ENCODE results near the gene SGTA.
"Not testable (repeated sequence)": the region's sequence is repeated elsewhere in the genome, so short reads cannot be mapped to it uniquely, and the experiment has no call there.

The SGTA gene

DNA sequence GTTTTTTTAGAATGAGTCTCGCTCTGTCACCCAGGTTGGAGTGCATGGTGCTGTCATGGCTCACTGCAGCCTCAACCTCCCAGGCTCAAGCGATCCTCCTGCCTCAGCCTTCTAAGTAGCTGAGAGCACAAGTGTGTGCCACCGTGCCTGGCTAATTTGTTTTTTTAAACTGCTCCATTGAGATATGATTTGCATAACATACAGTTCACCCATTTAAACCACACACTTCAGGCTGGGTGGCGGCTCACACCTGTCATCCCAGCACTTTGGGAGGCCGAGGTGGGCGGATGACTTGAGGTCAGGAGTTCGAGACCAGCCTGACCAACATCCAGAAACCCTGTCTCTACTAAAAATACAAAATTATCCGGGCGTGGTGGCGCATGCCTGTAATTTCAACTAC is 9.6 kb upstream of the SGTA start:
- DNase-seq = not testable (repeated sequence)

DNA sequence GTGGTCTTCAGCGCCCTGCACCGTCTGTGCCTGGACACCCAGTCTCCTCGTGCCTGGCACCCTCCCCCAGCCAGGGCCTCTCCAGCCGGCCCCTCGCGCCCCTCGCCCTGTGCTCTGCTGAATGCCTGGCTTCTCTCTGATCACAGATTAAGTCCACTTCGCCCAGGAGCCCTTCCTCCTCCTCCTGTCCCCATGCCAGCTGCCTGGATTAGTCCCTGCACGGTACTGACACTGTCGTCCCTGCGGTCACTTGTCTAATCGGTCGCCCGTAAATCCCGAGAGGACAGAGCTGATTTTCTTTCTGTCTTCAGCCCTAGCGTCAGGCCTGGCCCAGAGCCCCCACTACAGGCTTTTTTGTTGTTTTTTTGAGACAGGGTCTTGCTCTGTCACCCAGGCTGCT is 8.8 kb upstream of the SGTA start:
- no peak for DNase-seq

DNA sequence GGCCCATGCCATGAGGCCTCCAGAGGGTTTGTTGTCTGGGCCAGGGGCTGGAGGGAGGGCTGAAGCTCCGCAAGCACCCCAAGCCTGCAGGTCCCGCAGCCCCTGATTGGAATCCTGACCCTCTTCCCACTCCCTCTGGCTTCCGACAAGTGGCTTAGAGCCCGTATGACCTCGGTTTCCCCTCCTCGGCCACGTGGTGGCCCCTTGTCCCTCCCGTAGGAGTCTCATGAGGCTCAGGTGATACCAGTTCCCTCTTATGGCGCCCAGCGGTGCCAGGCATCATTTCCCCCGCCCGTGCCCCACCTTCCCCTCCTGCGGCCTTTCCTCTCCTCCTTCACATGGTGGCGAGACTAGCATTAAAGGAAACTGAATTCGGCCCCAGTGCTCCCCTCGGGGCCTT is 8.4 kb upstream of the SGTA start:
- DNase-seq = no peak

DNA sequence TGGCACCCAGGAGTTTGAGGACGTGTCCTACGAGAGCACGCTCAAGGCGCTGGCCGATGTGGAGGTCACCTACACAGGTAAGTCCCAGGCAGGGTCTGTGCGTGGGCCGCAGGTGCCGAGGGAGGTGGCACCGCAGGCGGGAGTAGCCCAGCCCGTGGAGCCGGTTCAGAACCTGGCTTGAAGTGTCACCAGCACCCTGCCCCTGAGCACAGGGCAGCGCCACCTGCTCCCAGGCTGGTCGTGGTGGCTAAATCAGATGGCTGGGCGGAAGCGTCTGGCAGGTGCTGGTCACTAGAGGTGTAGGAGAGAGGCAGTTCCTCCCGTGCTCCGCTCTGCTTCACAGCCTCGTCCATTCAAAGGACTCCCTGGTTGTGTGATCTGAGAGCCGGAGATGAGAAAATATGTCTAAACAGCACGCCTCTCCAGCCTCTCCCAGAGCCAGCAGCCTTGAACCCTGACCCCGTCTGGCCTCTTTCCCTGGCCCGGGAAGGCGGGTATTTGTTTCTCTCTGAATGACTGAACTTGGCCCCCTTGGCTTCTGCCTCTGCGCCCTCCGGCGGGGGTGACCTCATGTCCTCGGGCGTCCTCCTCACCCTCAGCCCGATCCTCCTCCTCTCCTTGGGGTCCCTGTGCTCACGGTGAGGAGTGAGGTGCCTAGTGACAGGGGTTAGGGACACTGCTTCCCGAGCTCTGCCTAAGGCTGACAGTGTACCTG is 7.6 kb upstream of the SGTA start:
- no peak for DNase-seq

DNA sequence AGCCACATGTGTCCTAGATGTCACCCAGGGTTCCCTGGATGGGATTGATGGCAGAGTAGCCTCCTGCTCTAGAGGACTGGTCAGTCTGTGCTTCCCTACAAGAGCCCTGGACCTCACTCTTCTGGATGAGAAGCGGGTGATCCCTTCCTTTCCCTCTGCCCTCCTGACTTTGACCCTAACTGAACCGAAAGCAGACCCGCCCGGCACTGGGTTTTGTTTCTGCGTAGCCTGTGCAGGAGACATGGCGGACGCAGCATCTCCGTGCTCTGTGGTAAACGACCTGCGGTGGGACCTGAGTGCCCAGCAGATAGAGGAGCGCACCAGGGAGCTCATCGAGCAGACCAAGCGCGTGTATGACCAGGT is 7.1 kb upstream of the SGTA start:
- no peak for DNase-seq

DNA sequence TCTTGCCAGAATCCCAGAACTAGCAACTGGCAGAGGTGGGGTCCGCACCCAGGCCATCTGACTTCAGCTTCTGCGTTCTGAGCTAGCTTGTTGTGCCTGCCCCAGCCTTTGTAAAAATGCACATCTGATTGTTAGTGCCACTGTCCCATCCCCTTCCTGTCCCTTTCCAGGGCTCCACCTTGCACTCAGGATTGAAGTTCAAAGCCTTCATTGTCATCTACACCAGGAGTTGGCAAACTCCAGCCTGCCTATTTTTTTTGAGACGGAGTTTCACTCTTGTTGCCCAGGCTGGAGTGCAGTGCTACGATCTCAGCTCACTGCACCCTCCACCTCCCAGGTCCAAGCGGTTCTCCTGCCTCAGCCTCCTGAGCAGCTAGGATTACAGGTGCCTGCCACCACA is 5.2 kb upstream of the SGTA start:
- no peak for DNase-seq

DNA sequence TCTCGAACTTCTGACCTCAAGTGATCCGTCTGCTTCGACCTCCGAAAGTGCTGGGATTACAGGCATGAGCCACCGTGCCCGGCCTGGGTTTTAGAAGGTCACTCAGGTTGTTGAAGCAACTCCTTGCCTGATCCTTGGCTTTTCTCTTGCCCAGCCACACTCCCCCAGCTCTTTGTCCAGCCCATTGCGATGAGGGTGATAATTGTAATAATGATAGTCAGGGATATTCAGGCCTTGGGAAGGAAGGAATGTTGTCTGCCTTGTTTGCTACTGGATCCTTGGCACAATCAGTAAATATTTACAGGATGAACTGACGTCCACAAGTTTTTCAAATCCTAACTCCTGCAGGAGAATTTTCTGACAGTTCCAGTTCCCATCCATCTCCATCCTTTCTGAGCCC is 4.0 kb upstream of the SGTA start:
- no peak for DNase-seq

DNA sequence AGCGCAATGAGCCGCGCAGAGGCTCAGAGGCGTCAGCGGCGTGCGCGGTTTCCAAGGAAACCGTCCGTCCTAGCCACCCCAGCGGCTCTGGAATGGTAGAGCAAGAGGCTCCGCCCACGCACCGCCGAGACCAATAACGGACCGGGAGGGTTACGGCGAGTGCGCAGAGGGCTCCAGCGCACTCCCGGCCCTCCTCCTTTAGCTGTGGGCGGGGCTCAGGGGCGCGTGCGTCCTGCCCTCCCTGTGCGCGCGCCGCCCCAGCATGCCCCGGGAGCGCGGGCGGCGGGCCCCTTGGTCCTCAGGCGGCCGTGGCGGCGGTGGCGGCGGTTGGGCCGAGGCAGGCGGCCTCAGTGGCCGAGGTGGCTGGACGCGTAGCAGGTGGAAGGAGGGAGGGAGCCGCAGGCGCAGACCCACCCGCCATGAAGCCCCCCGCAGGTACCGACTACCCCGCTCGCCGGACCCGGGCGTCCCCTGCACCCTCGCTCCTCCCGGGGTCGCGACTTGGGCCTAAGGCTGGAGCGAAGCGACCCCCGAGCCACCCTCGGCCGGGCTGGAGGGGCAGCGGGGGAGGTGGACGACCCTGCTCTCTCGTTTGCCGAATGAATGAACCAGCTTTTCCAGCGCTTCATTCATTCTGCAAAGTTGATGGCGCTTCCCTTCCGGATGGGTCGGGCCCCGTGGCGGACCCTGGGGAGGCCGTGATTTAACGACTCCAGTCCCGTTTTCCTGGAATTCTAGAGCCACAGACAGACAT is 2.3 kb upstream of the SGTA start, which contains the start of gene THOP1:
Gene THOP1 (plus strand): TSS at position 260 of the 754 bp plus-strand sequence. CDS start 160 bp downstream, at position 420.
- peak; percentile 100 for DNase-seq

DNA sequence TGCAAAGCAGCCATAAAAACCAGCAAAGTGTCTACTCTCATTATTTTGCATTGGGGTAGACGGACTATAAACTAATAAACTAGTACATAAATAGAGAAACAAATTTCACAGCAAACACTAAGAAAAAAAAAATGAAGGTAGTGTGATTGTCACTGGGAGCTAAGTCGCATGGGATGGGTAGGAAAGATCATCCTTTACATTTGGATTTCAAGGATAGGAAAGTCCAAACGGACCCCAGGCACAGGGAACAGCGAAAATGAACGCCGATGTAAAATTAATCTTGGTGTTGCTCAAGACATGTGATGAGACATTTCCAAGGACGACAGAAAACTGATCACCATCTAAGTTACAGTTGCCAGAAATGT is 690 bp upstream of the SGTA start:
- DNase-seq = no peak

DNA sequence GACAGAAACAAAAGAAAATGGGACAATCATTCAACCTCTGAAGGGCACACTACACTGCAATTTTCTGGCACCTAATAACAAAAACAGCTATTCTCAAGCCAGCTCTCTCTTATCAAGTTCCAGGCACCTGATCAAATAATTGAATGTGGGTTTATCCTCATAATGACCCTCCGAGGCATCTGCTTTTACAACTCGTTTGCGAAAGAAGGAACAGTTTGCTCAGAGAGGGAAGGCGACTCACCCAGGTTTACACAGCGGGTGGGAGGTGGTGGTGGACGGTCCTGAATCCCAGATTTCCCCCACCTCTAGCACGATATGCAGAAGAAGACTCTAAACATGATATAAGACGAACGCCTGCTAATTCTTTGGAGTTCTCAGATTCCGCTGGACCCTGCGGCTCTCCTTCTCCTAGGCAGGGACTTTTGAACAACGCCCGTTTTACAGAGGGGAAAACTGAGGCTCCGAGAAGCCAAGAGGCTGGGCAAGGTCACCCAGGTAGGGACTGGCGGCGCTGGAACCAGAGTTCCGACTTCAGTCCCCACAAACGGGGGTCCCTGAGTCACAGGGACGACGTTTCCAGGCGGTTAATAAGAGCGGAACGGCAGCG is 641 bp downstream of the SGTA start:
- DNase-seq = no peak

DNA sequence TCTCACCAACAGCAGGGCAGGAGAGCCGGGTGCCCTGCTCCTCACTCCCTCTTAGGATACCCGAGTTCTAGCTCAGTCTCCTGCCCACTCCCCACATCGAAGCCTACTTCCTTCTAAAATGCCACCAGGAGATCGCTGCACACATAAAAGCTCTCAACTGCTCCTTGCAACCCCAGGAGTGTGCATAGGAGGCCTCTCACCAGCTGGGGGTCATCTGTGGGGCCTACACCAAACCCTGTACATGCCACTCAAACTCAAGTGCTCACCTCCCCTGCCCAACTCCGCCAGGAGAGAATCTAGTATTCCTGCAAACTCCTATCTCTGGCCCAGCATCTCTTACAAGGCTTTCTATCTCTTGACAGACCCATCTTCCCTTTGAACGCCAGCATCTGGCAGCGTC is 2.8 kb downstream of the SGTA start:
- no peak for DNase-seq

DNA sequence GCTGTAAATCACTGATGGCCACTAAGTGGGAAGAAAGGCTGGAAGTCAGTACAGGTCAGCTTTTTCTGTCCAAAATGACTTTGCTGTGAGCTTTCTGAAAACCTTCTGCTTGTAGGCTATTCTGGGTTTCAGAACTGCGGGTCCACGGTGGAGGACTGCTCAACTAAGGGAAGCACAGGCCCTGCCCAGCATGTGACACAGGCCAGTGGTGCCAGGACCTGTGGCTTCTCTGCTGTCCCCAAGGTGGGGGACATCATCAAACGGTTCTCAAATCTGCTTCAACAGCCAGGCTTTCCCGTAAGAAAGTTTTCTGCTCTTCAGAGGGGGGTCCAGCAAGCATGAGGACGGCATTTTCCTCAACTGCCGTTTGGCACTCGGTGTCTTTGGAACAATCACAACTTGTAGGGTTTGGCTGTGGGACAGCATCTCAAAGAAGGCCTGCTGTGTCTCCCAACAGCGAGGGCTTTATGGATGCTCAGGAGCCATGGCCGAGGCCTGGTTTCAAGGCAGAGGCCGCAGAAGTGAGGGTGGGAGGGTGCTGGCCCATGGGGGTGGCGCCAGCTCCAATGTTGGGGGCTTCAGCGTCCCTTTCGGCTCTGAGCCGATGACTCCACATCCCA is 3.8 kb downstream of the SGTA start:
- no peak for DNase-seq

DNA sequence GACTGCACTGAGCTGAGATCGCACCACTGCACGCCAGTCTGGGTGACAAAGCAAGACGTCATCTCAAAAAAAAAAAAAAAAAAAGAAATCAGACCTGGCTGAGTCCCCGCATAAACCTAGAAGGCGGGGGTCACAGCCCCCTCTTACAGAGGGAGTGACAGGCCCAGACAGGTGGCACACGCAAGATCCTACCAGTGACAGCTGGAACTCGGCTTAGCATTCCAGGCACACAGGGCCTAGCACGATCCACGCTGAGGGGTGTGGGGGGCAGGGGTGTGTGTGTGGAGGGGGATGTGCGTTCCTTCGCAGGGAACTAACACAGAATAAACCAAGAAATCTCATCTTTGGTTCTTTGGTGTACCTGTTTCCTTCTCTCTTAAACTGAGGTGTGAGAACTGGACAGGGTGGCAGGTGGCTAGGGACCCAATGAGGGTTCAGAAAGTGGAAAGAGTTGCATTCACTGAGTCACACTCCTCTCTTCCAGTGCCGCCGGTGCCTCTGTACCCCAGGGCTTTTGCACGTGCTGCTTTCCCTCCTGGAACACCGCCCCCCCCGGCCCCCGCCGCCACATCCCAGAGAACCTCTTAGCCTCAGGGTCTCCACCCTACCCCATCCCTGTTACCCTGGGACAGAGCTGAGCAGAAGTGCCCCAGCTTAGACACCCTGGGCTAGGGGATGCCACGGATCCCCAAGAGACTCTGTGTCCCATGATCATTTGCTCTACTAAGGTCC is 5.0 kb downstream of the SGTA start:
- DNase-seq = no peak

DNA sequence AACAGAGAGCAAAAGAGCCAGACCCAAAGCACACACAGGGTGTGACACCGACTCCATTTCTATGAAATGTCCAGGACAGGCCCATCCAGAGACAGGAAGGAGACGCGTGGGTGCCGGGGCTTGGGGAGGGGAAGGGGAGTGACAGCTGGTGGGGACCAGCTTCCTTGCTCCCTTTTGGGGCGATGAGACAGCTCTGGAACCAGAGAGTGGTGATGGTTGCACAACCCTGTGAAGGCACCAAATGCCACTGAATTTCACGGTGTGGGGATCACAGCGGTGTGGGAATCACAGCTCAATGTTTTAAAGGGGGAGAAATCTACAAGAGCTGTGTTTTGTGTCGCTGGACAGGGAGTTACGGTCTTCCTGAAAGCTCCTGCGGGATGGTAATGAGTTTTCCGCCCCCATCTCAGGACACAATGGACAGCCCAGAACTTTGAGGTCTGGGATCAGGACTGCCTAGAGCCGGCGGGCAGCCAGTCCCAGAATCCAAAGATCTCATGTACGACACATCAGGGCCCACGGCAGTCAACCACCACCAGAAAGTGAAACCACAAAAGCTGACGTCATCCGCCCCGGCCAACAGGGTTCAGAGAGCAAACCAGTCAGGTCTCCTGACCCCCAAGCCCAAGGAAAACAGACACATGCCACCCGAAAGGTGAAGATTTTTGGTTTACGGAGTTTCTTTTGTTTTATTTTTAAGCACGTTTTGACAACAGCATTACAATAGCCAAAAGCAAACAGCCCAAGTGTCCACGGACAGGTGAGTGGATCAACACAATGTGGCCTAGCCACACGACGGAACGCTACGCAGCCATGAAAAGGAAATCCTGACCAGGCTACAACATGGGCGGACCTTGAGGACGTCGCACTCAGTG is 7.3 kb downstream of the SGTA start:
- DNase-seq = peak; percentile 88

DNA sequence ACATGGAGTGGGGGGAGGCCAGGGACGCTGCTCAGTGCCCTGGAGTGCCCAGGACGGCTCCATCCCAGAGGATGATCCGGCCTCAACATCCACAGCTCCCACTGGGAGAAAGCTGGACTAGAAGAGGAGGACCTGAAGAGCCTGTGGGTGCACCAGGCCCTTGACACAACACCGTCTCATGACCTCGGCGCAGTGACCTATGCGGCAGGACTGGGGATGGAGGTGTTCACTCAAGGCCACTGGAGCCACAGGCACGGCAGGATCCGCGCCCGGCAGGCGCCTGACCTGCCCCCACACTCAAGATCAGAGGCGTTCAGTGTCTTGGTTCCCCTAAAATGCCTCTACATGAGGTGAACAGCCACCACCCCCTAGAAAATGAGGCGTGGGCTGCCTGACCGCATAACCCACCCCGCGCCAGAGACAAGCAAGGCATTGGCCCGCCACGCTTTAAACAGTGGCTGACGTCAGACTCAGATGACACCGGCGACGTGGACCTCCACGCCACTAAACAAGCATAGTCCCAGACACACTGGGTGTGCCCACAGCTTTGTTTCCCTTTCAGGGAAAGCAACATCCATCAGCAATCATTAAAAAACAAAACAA is 8.0 kb downstream of the SGTA start:
- DNase-seq = no peak

DNA sequence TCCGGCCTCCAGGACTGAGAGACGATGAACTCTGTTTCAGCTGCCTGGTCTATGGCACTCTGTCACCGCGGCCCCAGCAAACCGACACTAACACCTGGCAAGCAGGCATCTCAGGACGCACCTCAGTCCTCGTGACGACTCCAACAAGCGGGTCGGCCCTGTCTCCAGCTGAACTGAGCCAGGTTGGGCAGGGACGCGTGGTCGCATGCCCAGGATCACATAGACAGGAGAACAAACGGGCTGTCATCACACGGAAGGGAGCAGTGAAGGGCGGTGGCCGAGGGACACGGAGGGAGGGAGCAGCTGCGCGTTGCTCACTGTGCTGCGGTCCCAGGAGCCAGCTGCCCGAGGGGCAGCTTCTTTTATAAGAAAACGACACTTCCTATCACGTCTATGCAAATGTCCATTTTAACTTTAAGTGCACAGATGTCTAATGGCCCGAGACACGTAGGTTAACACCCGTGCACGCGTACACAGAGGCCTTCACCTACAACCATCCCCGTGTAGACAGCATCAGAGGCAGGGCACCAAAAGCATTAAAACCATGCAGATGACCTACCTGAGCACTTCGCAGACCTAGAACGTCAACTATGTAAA is 8.9 kb downstream of the SGTA start:
- DNase-seq = no peak

DNA sequence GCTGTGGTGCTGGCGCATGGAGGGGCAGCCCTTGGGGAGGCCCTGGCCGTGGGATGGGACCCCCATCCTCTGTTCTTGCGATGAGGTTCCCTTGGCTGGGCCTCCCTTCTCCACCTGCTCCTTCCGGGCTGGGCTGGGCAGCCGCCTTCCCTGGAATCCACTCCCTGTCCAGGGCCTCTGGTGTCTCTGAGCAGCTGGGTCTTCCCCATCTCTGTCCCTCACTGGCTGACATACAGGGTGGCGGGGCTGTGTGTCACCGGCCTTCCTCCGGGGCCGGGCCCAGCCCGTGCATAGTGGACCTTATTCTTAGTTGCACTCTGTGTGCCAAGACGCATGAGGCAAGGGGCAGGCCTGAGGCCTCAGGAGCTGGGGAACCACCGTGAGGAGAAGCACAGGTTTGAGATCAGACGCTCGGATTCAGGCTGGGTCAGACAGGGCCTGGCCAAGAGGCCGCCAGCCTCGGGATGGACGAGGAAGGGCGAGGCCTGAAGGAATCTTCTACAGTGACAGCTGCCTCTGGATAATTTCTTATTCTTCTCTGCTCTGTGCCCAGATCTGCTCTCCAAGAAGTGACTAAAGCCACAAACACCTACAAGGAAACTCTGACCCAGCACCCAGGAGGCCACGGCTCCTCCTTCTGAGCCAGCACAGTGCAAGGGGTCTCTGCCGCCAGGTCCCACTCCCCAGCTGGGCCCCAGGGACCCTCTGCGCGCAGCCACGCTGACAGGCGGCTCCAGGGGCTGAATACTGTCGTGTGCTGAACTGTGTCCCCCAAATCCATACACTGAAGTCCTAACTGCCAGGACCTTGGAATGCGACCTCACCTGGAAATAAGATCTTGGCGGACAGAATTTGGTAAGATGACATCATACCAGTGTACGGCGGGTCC is 11.0 kb downstream of the SGTA start:
- no peak for DNase-seq

DNA sequence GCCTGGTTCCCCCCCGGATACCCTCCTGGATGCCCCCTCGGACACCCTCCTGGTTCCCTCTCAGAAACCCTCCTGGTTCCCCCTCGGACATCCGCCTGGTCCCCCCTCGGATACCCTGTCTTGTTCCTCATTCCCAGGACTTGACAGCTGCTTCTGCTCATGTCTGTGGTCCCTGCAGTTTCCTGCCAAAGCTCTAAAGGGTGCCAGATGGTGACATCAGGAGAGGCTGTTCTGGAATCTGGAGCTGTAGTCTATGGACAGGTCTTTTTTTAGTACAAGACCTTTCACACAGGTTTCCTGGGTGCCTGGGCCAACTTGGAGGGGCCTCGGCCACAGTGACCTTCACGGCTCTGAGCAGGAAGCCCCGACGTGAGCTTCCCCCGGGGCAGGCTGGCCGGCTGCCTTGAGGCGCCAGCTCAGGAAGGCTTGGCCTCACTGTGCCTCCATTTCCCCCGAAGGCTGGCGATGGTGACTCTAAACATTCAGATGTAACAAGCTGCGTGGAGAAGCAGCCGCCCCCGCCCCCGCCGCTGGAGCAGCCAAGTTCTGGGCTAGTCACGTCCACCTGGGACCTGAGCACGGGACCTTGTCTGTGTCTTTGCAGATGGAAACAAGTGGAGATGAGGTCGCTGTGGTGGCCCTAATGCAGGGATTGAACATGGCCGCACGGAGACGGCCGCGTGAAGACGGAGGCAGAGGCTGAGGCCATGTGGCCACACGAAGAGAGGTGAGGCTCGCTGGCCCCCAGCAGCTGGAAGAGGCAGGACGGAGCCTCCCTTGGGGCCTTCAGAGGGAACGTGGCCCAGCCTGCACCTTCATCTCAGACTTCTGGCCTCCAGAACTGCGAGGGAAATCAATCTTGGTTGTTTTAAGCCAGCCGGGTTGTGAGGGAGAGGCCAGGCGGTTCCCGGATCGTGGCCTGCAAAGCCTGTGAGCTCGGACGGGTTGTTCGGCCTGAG is 12.7 kb downstream of the SGTA start:
- DNase-seq = no peak

DNA sequence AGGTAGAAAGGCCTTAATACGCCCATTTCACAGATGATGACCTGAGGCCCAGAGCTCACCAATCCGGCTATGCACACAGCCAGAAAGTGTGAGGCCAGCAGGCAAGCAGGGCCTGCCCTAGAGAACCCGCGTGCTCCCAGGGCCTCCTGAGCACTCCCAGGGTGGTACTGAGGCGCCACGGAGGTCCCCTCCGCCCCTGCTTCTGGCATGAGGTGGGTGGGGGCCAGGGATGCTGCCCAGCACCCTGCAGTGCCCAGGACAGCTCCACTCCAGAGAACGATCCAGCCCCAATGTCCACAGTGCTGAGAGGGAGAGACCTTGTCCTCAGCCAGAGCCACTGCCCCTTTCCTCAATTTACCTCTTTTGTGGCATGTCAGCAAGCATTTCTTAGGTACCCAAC is 13.9 kb downstream of the SGTA start:
- DNase-seq = no peak

Measured in activated effector memory CD4-positive, alpha-beta T cell treated with anti-CD3 and anti-CD28 coated beads, Interleukin-2, amount 50 U/mL, for 16 hours (primary cell).